GM12872 (cell line): ENCODE data around the gene TENT4B.
A peak's percentile ranks its signal among the peaks of the same experiment; 100 is the strongest.

Experiments
- CTCF ChIP-seq: IDR thresholded peaks from 3 replicates; pipeline ENCODE4 v1.5.1; 2011; ENCODE audit warnings: low read depth, mild to moderate bottlenecking, low read length, moderate library complexity; ENCODE audit not compliant: insufficient read depth

The TENT4B gene

GRCh38 chr16:50210266-50211038 lies 57.3 kb downstream of the TENT4B start:
- peak; percentile 89 for TF ChIP-seq CTCF

DNA sequence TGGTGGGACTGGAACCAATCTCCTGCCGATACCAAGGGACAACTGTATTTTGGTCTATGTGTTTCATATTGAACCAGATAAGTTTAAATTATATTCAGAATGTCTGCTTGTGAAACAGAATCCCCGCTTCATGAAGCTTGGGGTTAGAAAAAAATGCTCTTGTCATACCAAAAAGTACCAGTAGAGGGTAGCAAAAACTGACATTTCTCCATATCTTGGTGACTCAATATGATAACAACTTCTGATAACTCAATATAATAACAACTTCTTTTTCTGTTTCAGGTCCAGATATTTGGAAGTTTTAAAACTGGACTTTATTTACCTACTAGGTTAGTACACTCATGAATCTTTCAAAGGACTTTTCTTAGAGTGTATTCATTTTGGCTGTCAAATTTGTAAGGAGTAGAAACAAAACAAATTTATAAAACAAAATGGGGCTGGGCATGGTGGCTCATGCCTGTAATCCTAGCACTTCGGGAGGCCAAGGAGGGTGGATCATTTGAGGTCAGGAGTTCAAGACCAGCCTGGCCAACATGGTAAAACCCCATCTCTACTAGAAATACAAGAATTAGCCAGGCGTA lies 60.9 kb downstream of the TENT4B start:
- TF ChIP-seq CTCF, result peak; percentile 73

DNA sequence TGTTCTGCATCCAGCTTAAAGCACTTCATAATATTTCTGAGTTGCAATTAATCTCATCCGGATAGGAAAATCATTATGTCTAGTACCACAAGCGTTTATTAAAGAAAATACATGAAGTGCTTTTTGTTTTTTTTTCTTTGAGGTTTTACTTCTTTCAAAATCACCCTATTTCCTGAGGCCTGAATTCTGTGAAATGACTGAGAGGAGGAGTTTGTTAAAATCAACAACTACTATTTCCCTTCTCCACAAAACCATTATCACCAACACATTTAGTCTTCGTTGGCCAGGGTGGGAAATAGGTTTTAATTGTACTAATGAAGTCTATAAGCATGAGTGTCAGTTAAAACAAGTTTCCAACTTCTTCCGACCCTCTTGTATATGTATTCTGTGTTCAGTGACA lies 62.6 kb downstream of the TENT4B start:
- TF ChIP-seq CTCF, result no peak

DNA sequence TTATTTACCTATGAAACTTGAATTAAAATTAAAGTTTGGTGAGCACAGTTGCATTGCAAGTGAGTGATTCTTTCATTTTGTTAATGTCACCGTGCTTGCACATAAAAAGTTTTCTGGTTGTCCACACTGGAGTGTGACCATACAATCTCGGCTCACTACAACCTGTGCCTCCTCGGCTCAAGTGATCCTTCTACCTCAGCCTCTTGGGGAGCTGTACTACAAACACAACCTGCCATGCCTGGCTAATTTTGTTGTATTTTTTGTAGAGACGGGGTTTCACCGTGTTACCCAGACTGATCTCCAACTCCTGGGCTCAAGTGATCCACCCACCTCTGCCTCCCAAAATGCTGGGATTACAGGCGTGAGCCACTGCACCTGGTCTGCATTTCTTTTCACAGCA lies 63.1 kb downstream of the TENT4B start:
- TF ChIP-seq CTCF, result no peak

DNA sequence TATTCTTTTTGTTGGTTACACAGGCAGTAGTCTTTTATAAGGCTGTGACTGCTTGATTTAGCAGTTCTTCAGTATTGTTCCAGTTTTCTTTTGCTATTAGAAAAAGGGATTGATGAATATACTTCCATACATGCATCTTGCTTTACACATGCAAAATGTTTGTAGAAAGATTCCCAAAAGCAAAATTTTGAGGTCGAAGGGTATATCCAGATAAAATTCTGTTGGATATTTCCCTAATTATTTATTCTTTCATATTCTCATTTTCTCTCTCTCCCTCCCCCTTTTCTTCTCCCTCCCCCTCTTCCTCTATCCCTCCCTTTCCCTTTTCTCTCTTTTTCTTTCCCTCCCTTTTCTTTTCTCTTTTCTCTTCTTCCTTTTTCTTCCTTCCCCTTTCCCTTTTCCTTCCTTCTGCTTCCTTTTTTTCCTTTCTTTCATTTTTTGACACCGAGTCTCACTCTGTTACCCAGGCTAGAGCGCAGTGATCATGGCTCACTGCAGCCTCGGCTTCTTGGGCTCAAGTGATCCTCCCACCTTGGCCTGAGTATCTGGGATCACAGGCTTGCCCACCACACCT lies 66.4 kb downstream of the TENT4B start:
- no peak for TF ChIP-seq CTCF

DNA sequence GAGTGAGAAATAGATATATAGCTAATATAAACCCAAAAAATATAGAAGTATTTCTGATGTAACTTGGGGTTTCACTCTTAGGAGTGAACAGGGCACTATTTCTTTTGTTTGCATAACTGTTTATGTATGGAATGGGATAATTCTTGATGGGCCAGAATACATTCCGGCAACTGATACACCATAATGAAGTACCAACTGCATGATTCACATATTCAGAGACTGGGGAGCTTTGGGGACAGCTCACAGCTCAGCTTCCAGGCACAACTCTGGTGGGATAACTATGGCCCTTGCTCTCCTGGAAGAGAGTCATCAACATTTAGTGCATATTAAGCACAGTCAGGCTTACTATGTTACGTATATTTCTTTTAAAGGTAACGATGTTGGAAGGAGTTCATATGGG lies 71.2 kb downstream of the TENT4B start:
- no peak for TF ChIP-seq CTCF

DNA sequence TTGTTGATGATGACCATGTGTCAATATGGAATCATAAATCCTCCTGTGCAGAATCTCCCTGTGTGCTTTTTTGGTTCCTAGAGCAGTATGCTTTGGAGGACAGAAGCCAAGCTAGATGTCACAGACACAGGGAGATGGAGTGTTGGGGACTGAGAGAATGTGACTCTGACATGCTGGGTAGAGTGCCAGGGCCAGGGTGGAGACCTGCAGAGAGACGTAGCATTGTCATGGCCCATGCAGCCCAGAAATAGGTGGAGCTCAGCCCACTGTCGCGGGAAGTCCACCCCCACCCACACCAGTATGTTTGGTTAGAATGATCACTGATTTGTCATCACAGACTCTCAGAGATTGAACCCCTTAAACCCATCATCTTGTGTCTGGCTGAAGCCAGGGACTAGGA lies 74.0 kb downstream of the TENT4B start:
- TF ChIP-seq CTCF, result no peak
